Upper lobe of right lung (tissue), 1 donor: Measurements from ENCODE around the gene SFXN3. TPM values are rescaled to one million over a fixed set of nuclear protein-coding genes. Genes with fewer than 3 reads are reported as not detected.

Experiments
- ATAC-seq: fragments of 200-7000 bp; cut with Tn5 transposase; one replicate; pipeline ENCODE4 v1.9.1; 2020; ENCODE audit warnings: mild to moderate bottlenecking, moderate library complexity
- DNase-seq: peaks from one replicate; pipeline ENCODE4 v3.0.0-alpha.2; 2020
- H3K27ac ChIP-seq: fragments of 200-600 bp; one replicate; pipeline ENCODE4 v1.8.0; 2022
- H3K27me3 ChIP-seq: fragments of 200-600 bp; one replicate; pipeline ENCODE4 v1.8.0; 2022; ENCODE audit warnings: mild to moderate bottlenecking
- H3K36me3 ChIP-seq: fragments of 200-600 bp; one replicate; pipeline ENCODE4 v1.8.0; 2022
- H3K4me1 ChIP-seq: fragments of 200-600 bp; one replicate; pipeline ENCODE4 v1.8.0; 2022
- H3K4me3 ChIP-seq: fragments of 200-600 bp; one replicate; pipeline ENCODE4 v1.8.0; 2022; ENCODE audit warnings: mild to moderate bottlenecking
- H3K9me3 ChIP-seq: fragments of 200-600 bp; one replicate; pipeline ENCODE4 v1.8.0; 2022
- intact Hi-C: fragments of 100-400 bp; cut with DNase I; formaldehyde crosslinking; loops from one replicate; pipeline ENCODE4 v1.11.0; 2022
- total RNA-seq: library from RNA; stranded (reverse); fragmentation: NEBNext Ultra II Directional; extraction: Animal tissue kit (Norgen Biotek cat#: 25700); gene quantifications from one replicate; pipeline ENCODE4 v1.2.1, GENCODE V29; 2021
- TF ChIP-seq, protein P1 (sequence below): fragments of 200-600 bp; IDR thresholded peaks from one replicate; pipeline ENCODE4 v1.8.0; 2022; ENCODE audit warnings: antibody characterized with exemption
- donor health status: DM: no; HTN: yes; CAD: no; lungs with severe emphysema.

SFXN3 gene
- total RNA-seq, 1 donor from 2014 or later, result 49.2 TPM

DNA sequence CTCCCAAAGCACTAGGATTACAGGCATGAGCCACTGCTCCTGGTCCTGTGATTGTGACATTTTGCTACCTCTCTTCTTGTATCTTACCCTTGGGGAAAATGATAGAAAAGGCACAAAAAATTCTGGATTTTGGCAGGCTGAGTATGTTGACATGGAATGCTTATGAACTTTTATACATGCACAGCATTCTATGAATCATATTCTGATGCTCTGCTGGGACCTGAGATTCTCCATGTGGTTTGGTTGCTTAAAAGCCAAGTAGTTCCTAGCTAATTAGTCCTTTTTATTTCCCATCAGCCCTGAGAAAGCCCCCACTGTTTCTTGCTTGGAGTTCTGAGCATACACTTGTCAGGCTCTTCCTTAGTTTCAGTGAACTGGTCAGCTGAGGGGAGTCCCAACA, 22.5 kb downstream of the SFXN3 start:
- DNase-seq (no peak), ATAC-seq (no peak)
- TF ChIP-seq, protein P1, sequence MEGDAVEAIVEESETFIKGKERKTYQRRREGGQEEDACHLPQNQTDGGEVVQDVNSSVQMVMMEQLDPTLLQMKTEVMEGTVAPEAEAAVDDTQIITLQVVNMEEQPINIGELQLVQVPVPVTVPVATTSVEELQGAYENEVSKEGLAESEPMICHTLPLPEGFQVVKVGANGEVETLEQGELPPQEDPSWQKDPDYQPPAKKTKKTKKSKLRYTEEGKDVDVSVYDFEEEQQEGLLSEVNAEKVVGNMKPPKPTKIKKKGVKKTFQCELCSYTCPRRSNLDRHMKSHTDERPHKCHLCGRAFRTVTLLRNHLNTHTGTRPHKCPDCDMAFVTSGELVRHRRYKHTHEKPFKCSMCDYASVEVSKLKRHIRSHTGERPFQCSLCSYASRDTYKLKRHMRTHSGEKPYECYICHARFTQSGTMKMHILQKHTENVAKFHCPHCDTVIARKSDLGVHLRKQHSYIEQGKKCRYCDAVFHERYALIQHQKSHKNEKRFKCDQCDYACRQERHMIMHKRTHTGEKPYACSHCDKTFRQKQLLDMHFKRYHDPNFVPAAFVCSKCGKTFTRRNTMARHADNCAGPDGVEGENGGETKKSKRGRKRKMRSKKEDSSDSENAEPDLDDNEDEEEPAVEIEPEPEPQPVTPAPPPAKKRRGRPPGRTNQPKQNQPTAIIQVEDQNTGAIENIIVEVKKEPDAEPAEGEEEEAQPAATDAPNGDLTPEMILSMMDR, result no peak
- Histone ChIP-seq H3K27me3 (peaks cover 29% of the 10 kb centered on the region), H3K36me3 (no peaks in the 10 kb centered on the region), H3K4me1 (peaks cover 9% of the 10 kb centered on the region), H3K9me3 (no peaks in the 10 kb centered on the region), H3K27ac (no peak overlapping the region), H3K4me3 (no peak overlapping the region)
- intact Hi-C loops, result no loop called here

DNA sequence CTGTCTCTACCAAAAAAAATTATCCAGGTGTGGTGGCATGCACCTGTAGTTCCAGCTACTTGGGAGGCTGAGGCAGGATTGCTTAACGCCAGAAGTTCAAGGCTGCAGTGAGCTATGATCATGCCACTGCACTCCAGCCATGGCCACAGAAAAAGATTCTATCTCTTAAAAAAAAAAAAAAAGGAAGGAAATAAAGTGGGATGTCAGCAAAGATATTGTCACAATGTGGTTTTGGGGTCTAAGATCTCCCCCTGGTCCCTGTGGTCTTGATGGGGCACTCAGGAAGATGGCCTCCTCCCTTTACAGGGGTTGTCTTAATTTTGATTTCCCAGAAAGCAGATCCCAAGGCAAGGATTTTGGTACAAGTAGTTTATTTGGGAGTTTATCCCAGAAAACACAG, 23.3 kb downstream of the SFXN3 start:
- ATAC-seq (no peak), DNase-seq (no peak)
- H3K27me3 ChIP-seq, result peaks cover 21% of the 10 kb centered on the region
- no peak overlapping the region for H3K27ac ChIP-seq
- no peak overlapping the region for H3K4me3 ChIP-seq
- H3K4me1 ChIP-seq, result peaks cover 9% of the 10 kb centered on the region
- no peaks in the 10 kb centered on the region for H3K36me3 ChIP-seq
- intact Hi-C loops, result no loop called here
- H3K9me3 ChIP-seq, result no peaks in the 10 kb centered on the region
- TF ChIP-seq, protein P1, result no peak

DNA sequence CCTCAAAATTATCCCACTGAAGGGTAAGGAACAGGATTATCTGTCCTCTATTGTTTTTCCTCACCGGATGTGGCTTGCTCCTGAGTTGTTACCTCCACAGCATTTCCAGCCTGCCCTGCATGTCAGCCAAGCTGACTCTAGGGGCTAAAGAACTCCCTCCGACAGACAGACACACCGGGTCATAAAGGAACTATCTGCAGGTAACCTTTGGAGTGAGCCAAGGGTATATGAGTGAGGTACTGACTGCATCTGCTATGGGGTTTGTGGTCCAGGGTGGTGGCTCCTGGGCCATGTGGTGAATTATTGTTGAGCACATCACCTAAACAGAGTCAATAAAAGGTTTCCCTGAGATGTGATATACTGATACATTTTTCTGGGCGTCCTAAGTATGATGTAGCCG, 23.8 kb downstream of the SFXN3 start:
- Histone ChIP-seq H3K4me1 (peaks cover 9% of the 10 kb centered on the region), H3K36me3 (no peaks in the 10 kb centered on the region), H3K27ac (no peak overlapping the region), H3K27me3 (peaks cover 15% of the 10 kb centered on the region), H3K9me3 (no peaks in the 10 kb centered on the region), H3K4me3 (no peak overlapping the region)
- TF ChIP-seq, protein P1, result no peak
- DNase-seq (no peak), ATAC-seq (no peak)
- intact Hi-C loops, result no loop called here

- H3K27me3 ChIP-seq, result peaks cover 11% of the 10 kb centered on the region
- H3K4me1 ChIP-seq, result peaks cover 9% of the 10 kb centered on the region
- intact Hi-C loops, result no loop called here
- no peaks in the 10 kb centered on the region for H3K36me3 ChIP-seq
- DNase-seq (no peak), ATAC-seq (no peak)
- TF ChIP-seq, protein P1, result no peak
- no peak overlapping the region for H3K27ac ChIP-seq
- H3K9me3 ChIP-seq, result no peaks in the 10 kb centered on the region
- no peak overlapping the region for H3K4me3 ChIP-seq
Measured at GRCh38 chr10:101055411-101055810, 24.4 kb downstream of the SFXN3 start.

DNA sequence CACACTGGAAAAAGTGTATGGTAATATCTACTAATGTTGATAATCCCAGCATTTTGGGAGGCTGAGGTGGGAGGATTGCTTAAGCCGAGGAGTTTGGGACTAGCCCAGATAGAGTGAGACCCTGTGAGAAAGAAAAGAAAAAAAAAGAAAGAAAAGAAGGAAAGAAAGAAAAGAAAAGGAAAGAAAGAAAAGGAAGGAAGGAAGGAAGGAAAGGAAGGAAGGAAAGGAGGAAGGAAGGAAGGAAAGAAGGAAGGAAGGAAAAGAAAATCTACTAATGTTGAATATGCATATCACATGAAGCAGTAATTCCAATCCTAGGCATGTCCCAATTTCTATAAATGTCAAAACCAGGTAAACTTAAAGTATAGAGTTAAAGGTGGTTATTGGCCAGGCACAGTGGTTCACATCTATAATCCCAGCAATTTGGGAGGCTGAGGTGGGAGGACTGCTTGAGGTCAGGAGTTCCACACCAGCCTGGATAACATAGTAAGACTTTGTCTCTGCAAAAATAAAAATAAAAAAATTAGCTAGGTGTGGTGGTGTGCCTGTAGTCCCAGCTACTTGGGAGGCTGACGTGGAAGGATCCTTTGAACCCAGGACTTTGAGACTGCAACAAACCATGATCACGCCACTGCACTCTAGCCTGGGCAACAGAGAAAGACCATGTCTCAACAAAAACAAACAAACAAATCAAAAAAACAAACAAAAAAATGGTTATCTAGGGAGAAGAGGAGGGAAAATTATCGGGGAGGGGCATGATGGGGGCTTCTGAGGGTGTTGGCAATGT, 25.5 kb downstream of the SFXN3 start:
- intact Hi-C loops, result no loop called here
- ATAC-seq (no peak), DNase-seq (no peak)
- no peak overlapping the region for H3K27ac ChIP-seq
- H3K36me3 ChIP-seq, result no peaks in the 10 kb centered on the region
- H3K9me3 ChIP-seq, result no peaks in the 10 kb centered on the region
- no peaks in the 10 kb centered on the region for H3K27me3 ChIP-seq
- H3K4me1 ChIP-seq, result peaks cover 12% of the 10 kb centered on the region
- TF ChIP-seq, protein P1, result no peak
- H3K4me3 ChIP-seq, result no peak overlapping the region
